NCI-H1417 treated with DMSO at 0.1 percent for 48 hours (cell line): ENCODE data around the gene CTAGE1.

Experiments
- DNase-seq: peaks from one replicate; lab custom pipeline; 2025; lab: John Stamatoyannopoulos, UW

The CTAGE1 gene

DNA sequence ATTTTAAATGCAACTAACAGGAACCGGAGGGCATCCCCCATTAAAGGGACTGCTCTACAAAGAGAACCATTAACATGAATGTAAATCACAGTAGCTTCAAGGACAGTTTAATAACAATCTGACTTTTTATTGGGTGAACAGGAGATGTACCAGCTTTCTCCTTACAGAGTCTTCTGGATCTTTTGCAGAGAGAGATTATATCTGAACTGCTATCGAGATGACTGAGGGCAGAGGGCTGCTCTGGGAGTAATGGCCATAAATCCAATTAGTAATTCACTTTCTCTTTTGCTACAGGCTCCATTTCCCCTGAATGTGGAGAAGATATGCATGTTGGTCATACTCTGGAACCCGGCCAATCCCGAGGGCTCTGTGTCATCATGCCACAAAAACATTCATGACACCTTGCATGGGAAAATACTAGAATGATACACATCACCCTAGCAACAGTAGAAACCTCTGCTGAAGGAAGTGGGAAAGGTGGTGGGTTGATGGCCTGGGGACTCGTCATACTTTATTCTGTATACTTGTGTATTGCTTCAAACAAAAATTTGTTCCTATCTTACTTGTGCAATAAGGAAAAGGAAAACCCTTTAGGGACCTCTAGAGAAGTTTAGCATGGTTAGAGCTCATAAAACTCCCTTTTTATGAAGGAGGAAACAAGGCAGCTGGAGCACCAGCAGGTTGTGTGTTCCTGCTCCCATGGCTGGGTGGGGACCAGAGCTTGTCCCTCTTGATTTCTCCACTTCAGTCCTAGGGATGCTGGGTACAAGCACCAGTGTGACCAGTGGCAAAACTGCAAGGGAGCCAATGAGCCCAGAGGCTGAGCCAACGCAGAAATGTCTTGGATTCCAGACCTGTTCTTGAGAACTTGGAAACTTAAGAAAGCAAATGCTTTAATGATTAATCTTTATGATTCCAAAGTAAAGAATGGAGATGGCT is 26.0 kb downstream of the CTAGE1 start:
- DNase-seq = no peak

GRCh38 chr18:22387787-22388186 is 29.9 kb downstream of the CTAGE1 start:
- DNase-seq = no peak

DNA sequence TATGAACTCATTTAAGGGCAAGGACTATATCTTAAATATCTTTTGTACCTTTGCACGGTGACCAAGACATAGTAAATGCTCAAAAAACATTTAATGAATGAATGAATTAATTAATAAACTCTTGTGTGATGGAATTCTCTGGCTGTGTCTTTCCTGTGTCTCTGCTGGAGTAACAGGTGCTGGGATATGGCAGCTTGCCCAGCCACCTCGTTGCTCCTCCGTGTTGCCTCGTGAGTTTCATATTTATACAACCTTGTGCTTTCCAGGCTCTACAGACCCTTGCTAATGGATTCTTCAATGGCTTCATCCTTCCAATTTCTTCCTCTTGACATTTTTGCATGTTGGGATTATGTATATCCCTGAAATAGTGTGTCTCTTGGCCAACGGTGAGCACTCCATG is 30.4 kb downstream of the CTAGE1 start:
- no peak for DNase-seq

GRCh38 chr18:22385718-22386117 is 32.0 kb downstream of the CTAGE1 start:
- no peak for DNase-seq

- no peak for DNase-seq
These were observed 38.9 kb downstream of the CTAGE1 start for GRCh38 chr18:22378672-22379282.

DNA sequence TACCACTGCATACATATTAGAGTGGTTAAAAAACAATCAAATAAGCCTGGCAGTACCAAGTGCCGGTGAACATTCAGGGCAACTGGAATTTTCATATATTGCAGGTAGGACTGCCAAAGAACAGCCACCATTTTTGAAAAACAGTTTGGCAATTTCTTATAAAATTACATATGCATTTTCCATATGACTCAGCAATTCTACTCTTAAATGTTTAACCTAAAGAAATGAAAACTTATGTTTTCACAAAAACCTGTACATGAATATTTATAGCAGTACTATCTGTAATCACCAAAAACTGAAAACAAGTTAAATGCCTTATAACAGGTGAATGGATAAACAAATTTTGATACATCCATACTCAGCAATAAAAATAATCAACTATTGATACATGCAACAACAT is 39.9 kb downstream of the CTAGE1 start:
- no peak for DNase-seq

DNA sequence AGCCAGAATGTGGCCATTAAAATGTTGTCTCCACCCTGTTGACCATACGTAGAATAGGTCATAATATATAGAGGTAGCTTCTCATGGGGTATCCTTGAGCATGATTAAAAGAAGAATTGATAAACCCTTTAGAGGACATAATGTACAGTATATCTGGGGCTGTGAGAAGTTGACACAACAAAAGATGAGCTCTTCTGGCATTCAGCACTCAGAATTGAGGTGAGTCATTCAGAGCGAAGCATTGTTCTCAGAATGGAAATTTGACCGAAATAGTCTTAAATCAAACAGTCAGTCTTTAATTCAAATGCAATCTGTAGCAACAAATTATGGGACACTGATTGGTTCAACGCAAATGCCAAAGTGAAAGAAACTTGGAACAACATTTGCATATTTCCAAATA is 47.3 kb downstream of the CTAGE1 start:
- no peak for DNase-seq

DNA sequence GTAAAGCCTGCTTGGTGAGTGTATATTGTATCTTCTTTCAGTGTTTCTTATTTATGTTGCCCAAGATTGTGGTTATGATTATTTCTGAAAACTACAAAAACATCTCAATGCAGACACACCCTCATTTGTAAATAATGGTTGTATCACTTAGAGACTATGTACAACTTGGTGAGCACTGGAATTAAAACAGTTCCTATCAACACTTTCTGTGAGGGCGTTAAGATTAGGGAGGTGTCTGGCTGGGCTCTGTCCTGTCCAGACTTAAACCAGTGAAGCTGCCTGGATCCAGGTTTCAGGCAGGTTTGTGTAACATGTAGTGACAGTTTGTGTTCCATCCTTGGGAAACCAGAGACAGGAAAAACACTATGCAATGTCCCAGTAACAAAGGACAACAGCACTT is 49.7 kb downstream of the CTAGE1 start:
- DNase-seq = no peak

DNA sequence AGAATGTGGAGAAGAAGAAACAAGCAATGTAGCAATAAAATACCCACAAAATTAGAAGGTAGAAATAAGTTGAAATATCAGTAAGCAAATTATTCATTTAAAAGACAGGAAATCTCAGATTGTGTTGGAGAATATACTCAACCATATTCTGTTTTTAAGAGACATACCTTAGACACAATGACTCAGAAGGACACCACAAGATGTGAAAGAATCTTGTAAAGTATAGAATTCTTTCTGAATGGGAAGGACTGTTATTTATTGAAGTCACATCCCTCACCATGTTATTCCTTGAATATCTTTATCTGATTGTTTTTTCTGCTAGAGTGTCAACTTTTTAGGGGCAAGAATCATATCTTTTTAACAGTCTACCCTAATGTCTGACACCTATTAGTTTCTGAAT is 50.4 kb downstream of the CTAGE1 start:
- no peak for DNase-seq

- DNase-seq = no peak
These were observed 53.8 kb downstream of the CTAGE1 start for GRCh38 chr18:22363867-22364463.
